ENCODE results near the gene IL36RN.

DNA sequence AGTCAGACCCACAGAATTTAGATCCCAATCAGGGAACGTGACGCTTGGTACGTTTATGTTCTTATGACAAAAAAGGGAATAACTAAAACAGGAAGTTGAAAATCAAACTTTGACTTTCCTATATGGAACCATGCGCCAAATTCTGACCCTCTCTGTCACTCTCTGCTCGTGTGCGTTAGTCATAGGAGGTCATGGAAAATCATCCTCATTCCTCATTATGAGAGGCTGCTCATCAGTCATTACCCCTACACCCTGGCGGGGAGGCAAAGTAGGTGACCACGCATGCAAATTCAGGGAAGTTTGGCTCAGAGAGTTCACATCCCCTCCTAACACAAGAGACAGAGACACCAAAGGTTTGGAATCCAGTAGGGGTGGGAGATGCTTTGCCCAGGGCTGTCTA lies 24.3 kb downstream of the IL36RN start:
- TF ChIP-seq POLR2A (IDR thresholded peaks at IDR 0.05) (no peak), CTCF (IDR thresholded peaks at IDR 0.05) (no peak)
